Measurements from ENCODE around the gene RALGAPA2. TPM values are rescaled to one million over a fixed set of nuclear protein-coding genes. Genes with fewer than 3 reads are reported as not detected.

The RALGAPA2 gene
- polyA plus RNA-seq, 1 donor = 33.1 TPM

DNA sequence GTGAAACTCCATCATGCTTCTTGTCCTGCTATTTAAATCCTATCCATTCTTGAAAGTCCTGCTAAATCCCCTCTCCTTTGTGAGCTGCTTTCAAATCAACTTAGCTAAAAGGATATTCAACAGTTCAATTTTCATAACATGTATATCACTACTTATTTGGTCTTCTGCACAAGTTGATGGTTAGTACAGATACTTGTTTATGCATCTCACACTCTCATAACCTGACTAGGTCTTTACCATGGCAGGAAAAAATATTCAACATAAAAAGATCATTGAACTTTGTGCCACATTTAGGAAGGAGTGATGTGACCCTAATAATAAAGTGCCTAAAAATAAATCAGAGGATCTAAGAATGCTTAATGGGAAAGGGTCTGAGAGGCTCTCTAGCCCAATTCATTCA lies 148.2 kb downstream of the RALGAPA2 start:
- no peak for DNase-seq
- H3K36me3 ChIP-seq (ENCODE audit: control insufficient read depth, insufficient read depth, low read length) = peaks cover 5% of the 10 kb centered on the region

DNA sequence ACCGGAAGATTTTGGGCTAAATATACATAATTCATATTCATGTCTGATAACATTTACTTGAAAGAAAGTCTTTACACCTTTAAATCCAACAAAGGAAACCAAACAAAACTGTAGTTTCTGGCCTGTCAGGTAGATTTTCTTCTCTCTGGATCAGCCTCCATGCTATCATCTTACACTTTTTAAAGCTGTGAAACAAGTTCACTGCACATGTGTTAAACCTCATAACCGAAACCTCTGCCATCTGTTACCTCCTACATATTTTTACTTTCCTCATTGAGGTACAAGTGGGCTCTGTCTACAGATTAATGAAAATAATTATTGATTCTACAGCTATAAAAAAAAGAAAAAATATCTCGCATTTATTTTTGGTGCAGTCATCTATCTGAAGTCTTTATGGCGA lies 149.9 kb downstream of the RALGAPA2 start:
- H3K36me3 ChIP-seq (ENCODE audit: control insufficient read depth, insufficient read depth, low read length) = peaks cover 11% of the 10 kb centered on the region
- peaks cover 10% of the 10 kb centered on the region for H3K4me1 ChIP-seq (ENCODE audit: control insufficient read depth, insufficient read depth, low read length)
- no peak for DNase-seq
- no peak overlapping the region for H3K4me3 ChIP-seq (ENCODE audit: low read length)
- 100% methylated on average over 2 of the region's 4 CpGs for WGBS (ENCODE audit: insufficient coverage, low lambda C conversion rate)
- no peak overlapping the region for H3K27ac ChIP-seq (ENCODE audit: low read length)
- H3K27me3 ChIP-seq (ENCODE audit: control insufficient read depth, insufficient read depth, low read length) = no peaks in the 10 kb centered on the region
- no peaks in the 10 kb centered on the region for H3K9me3 ChIP-seq (ENCODE audit: control insufficient read depth, low read depth, low read length)

More for the DNA sequence above, 148.2 kb downstream of the RALGAPA2 start:
- Histone ChIP-seq H3K27ac (ENCODE audit: low read length) (no peak overlapping the region), H3K27me3 (ENCODE audit: control insufficient read depth, insufficient read depth, low read length) (no peaks in the 10 kb centered on the region), H3K9me3 (ENCODE audit: control insufficient read depth, low read depth, low read length) (no peaks in the 10 kb centered on the region), H3K4me3 (ENCODE audit: low read length) (no peak overlapping the region), H3K4me1 (ENCODE audit: control insufficient read depth, insufficient read depth, low read length) (peaks cover 10% of the 10 kb centered on the region)

- Histone ChIP-seq H3K4me1 (ENCODE audit: control insufficient read depth, insufficient read depth, low read length) (peaks cover 10% of the 10 kb centered on the region), H3K27ac (ENCODE audit: low read length) (no peak overlapping the region), H3K9me3 (ENCODE audit: control insufficient read depth, low read depth, low read length) (no peaks in the 10 kb centered on the region), H3K36me3 (ENCODE audit: control insufficient read depth, insufficient read depth, low read length) (peaks cover 11% of the 10 kb centered on the region), H3K27me3 (ENCODE audit: control insufficient read depth, insufficient read depth, low read length) (no peaks in the 10 kb centered on the region), H3K4me3 (ENCODE audit: low read length) (no peak overlapping the region)
- no peak for DNase-seq
Observed at GRCh38 chr20:20561841-20562240, 150.6 kb downstream of the RALGAPA2 start.

DNA sequence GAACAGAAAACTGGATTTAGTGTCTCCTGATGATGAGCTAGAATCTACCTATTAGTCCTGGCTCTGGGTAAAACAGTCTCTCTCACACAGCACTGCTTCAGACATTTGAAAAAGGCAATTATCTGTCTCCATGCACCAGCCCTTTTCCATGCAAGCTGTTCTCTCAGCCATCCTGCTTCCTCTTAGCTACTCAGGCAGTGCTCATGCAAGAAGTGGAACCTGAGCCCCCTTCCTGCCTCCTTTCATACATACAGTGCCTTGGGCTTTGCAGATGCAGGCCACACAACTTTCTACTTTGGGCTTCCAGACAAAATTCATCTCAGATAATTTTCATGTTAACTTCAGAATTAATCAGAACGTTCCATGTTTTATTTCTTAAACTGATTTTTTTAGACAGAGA lies 151.3 kb downstream of the RALGAPA2 start:
- H3K27ac ChIP-seq (ENCODE audit: low read length) = no peak overlapping the region
- H3K4me1 ChIP-seq (ENCODE audit: control insufficient read depth, insufficient read depth, low read length) = peaks cover 6% of the 10 kb centered on the region
- peaks cover 11% of the 10 kb centered on the region for H3K36me3 ChIP-seq (ENCODE audit: control insufficient read depth, insufficient read depth, low read length)
- H3K9me3 ChIP-seq (ENCODE audit: control insufficient read depth, low read depth, low read length) = no peaks in the 10 kb centered on the region
- DNase-seq = no peak
- no peaks in the 10 kb centered on the region for H3K27me3 ChIP-seq (ENCODE audit: control insufficient read depth, insufficient read depth, low read length)
- WGBS (ENCODE audit: insufficient coverage, low lambda C conversion rate) = 86% methylated on average over 1 of the region's 1 CpG
- H3K4me3 ChIP-seq (ENCODE audit: low read length) = no peak overlapping the region

DNA sequence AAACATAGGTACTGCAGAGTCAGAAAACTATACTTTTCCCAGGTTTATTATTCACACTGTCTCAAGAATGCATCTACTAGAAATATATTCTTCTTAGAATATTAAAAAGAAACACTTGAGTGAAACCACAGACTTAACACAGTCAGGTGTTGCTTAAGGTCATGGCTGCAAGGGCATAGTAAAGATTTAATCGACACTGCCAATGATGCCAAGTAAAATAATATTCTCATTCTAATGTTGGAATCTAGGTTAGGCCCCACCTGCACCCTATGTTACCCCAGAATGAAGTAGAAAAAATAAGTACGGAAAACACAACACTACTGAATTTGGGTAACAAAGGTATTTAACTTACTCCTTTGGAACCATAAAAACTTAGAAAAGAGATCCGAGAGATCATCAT lies 155.0 kb downstream of the RALGAPA2 start:
- Histone ChIP-seq H3K4me3 (ENCODE audit: low read length) (no peak overlapping the region), H3K27me3 (ENCODE audit: control insufficient read depth, insufficient read depth, low read length) (no peaks in the 10 kb centered on the region), H3K36me3 (ENCODE audit: control insufficient read depth, insufficient read depth, low read length) (peaks cover 18% of the 10 kb centered on the region), H3K4me1 (ENCODE audit: control insufficient read depth, insufficient read depth, low read length) (no peaks in the 10 kb centered on the region), H3K27ac (ENCODE audit: low read length) (no peak overlapping the region), H3K9me3 (ENCODE audit: control insufficient read depth, low read depth, low read length) (peaks cover 3% of the 10 kb centered on the region)
- 100% methylated on average over 1 of the region's 3 CpGs for WGBS (ENCODE audit: insufficient coverage, low lambda C conversion rate)
- no peak for DNase-seq

- Histone ChIP-seq H3K36me3 (ENCODE audit: control insufficient read depth, insufficient read depth, low read length) (peaks cover 17% of the 10 kb centered on the region), H3K4me3 (ENCODE audit: low read length) (no peak overlapping the region), H3K4me1 (ENCODE audit: control insufficient read depth, insufficient read depth, low read length) (no peaks in the 10 kb centered on the region), H3K27ac (ENCODE audit: low read length) (no peak overlapping the region), H3K27me3 (ENCODE audit: control insufficient read depth, insufficient read depth, low read length) (no peaks in the 10 kb centered on the region), H3K9me3 (ENCODE audit: control insufficient read depth, low read depth, low read length) (peaks cover 3% of the 10 kb centered on the region)
- no CpG with 5 or more reads among the region's 1 CpG for WGBS (ENCODE audit: insufficient coverage, low lambda C conversion rate)
- no peak for DNase-seq
Observed at GRCh38 chr20:20555838-20556237, 156.6 kb downstream of the RALGAPA2 start.

- 100% methylated on average over 1 of the region's 2 CpGs for WGBS (ENCODE audit: insufficient coverage, low lambda C conversion rate)
- H3K27me3 ChIP-seq (ENCODE audit: control insufficient read depth, insufficient read depth, low read length) = no peaks in the 10 kb centered on the region
- DNase-seq = no peak
- peaks cover 14% of the 10 kb centered on the region for H3K36me3 ChIP-seq (ENCODE audit: control insufficient read depth, insufficient read depth, low read length)
- no peak overlapping the region for H3K4me3 ChIP-seq (ENCODE audit: low read length)
- H3K27ac ChIP-seq (ENCODE audit: low read length) = no peak overlapping the region
- H3K9me3 ChIP-seq (ENCODE audit: control insufficient read depth, low read depth, low read length) = peaks cover 3% of the 10 kb centered on the region
- no peaks in the 10 kb centered on the region for H3K4me1 ChIP-seq (ENCODE audit: control insufficient read depth, insufficient read depth, low read length)
Observed at GRCh38 chr20:20554951-20555350, 157.5 kb downstream of the RALGAPA2 start.

DNA sequence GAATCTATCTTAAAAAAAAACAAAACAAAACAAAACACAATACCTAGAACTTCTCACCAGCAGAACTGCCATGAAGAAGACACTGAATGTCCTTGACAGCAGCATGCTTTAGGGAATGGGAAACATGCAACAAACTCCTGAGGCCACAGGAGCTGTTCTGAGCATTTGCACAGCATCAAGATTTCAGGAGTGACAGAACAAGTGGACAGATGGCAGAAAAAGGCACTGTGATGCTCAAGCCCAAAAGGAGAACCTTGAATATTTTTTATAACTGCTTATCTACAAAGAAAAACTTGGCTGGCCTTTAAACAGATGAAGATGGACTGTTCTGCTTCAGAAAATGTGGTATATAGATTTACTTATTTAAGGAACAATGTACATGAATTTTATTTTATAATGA lies 158.9 kb downstream of the RALGAPA2 start:
- H3K36me3 ChIP-seq (ENCODE audit: control insufficient read depth, insufficient read depth, low read length) = peaks cover 10% of the 10 kb centered on the region
- peaks cover 3% of the 10 kb centered on the region for H3K9me3 ChIP-seq (ENCODE audit: control insufficient read depth, low read depth, low read length)
- H3K4me3 ChIP-seq (ENCODE audit: low read length) = no peak overlapping the region
- no peaks in the 10 kb centered on the region for H3K27me3 ChIP-seq (ENCODE audit: control insufficient read depth, insufficient read depth, low read length)
- no peak for DNase-seq
- H3K27ac ChIP-seq (ENCODE audit: low read length) = no peak overlapping the region
- H3K4me1 ChIP-seq (ENCODE audit: control insufficient read depth, insufficient read depth, low read length) = peaks cover 6% of the 10 kb centered on the region

GRCh38 chr20:20552076-20552475 lies 160.4 kb downstream of the RALGAPA2 start:
- no CpG with 5 or more reads among the region's 4 CpGs for WGBS (ENCODE audit: insufficient coverage, low lambda C conversion rate)
- peaks cover 8% of the 10 kb centered on the region for H3K36me3 ChIP-seq (ENCODE audit: control insufficient read depth, insufficient read depth, low read length)
- H3K27ac ChIP-seq (ENCODE audit: low read length) = no peak overlapping the region
- no peak overlapping the region for H3K4me3 ChIP-seq (ENCODE audit: low read length)
- H3K4me1 ChIP-seq (ENCODE audit: control insufficient read depth, insufficient read depth, low read length) = peaks cover 9% of the 10 kb centered on the region
- peak in 1 of 2 donors; percentile 30 for DNase-seq
- H3K27me3 ChIP-seq (ENCODE audit: control insufficient read depth, insufficient read depth, low read length) = no peaks in the 10 kb centered on the region
- peaks cover 3% of the 10 kb centered on the region for H3K9me3 ChIP-seq (ENCODE audit: control insufficient read depth, low read depth, low read length)

DNA sequence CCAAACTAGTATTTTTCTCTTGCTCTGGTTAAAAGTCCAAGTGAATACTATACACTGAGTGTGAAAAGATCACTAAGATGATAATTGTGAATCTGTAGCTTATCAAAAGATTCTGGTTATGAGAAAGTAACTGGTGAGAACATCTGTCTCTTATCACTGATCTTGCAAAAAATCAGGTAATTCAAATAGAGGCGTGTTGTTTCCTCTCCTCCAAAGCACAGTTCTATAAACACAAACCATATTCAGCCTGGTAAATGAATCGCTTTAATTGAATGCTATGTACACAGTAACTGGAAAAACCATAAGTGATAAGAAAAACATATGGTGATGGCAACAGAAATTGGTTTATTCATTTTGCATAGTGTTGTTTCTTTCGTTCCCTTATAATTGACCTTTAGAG lies 161.0 kb downstream of the RALGAPA2 start:
- 60% methylated on average over 1 of the region's 3 CpGs for WGBS (ENCODE audit: insufficient coverage, low lambda C conversion rate)
- DNase-seq = no peak
- Histone ChIP-seq H3K9me3 (ENCODE audit: control insufficient read depth, low read depth, low read length) (peaks cover 3% of the 10 kb centered on the region), H3K4me1 (ENCODE audit: control insufficient read depth, insufficient read depth, low read length) (peaks cover 16% of the 10 kb centered on the region), H3K36me3 (ENCODE audit: control insufficient read depth, insufficient read depth, low read length) (peaks cover 10% of the 10 kb centered on the region), H3K27ac (ENCODE audit: low read length) (no peak overlapping the region), H3K27me3 (ENCODE audit: control insufficient read depth, insufficient read depth, low read length) (no peaks in the 10 kb centered on the region), H3K4me3 (ENCODE audit: low read length) (no peak overlapping the region)

- Histone ChIP-seq H3K27ac (ENCODE audit: low read length) (no peak overlapping the region), H3K4me3 (ENCODE audit: low read length) (no peak overlapping the region), H3K9me3 (ENCODE audit: control insufficient read depth, low read depth, low read length) (no peaks in the 10 kb centered on the region), H3K36me3 (ENCODE audit: control insufficient read depth, insufficient read depth, low read length) (peaks cover 10% of the 10 kb centered on the region), H3K4me1 (ENCODE audit: control insufficient read depth, insufficient read depth, low read length) (peaks cover 16% of the 10 kb centered on the region), H3K27me3 (ENCODE audit: control insufficient read depth, insufficient read depth, low read length) (no peaks in the 10 kb centered on the region)
- peak; percentile 33 to 58 for DNase-seq
- WGBS (ENCODE audit: insufficient coverage, low lambda C conversion rate) = no CpG with 5 or more reads among the region's 1 CpG
Observed at GRCh38 chr20:20549704-20550103, 162.7 kb downstream of the RALGAPA2 start.
